ENCODE measurements around the gene ETS1. TPM values are rescaled to one million over a fixed set of nuclear protein-coding genes. Genes with fewer than 3 reads are reported as not detected.

The ETS1 gene
- total RNA-seq, 1 donor from 2014 or later: 0.54 TPM

- H3K36me3 Mint-ChIP-seq: no peaks in the 10 kb centered on the region
- H3K9me3 Mint-ChIP-seq: peaks cover 3% of the 10 kb centered on the region
- H3K4me1 Mint-ChIP-seq: peaks cover 19% of the 10 kb centered on the region
- Histone ChIP-seq H3K9ac (no peak overlapping the region), H3K27me3 (no peaks in the 10 kb centered on the region), H3K9me3 (ENCODE audit: low read depth) (no peaks in the 10 kb centered on the region), H2AFZ (replicated peaks) (no peak overlapping the region), H3K79me2 (ENCODE audit: low read depth) (no peaks in the 10 kb centered on the region), H3F3A (ENCODE audit: low read depth) (no peaks in the 10 kb centered on the region), H3K27ac (no peak overlapping the region), H3K4me3 (no peak overlapping the region), H4K20me1 (ENCODE audit: low read depth) (no peaks in the 10 kb centered on the region), H3K4me2 (no peak overlapping the region), H3K36me3 (no peaks in the 10 kb centered on the region), H3K4me1 (no peaks in the 10 kb centered on the region)
- no peak for DNase-seq (ENCODE audit: low spot score)
- TF ChIP-seq, protein P1, sequence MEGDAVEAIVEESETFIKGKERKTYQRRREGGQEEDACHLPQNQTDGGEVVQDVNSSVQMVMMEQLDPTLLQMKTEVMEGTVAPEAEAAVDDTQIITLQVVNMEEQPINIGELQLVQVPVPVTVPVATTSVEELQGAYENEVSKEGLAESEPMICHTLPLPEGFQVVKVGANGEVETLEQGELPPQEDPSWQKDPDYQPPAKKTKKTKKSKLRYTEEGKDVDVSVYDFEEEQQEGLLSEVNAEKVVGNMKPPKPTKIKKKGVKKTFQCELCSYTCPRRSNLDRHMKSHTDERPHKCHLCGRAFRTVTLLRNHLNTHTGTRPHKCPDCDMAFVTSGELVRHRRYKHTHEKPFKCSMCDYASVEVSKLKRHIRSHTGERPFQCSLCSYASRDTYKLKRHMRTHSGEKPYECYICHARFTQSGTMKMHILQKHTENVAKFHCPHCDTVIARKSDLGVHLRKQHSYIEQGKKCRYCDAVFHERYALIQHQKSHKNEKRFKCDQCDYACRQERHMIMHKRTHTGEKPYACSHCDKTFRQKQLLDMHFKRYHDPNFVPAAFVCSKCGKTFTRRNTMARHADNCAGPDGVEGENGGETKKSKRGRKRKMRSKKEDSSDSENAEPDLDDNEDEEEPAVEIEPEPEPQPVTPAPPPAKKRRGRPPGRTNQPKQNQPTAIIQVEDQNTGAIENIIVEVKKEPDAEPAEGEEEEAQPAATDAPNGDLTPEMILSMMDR (IDR thresholded peaks at IDR 0.05): no peak
- TF ChIP-seq EZH2 (IDR thresholded peaks at IDR 0.05) (no peak), EZH2phosphoT487 (IDR thresholded peaks at IDR 0.05) (no peak)
- H3K4me3 Mint-ChIP-seq: no peak overlapping the region
- no peak overlapping the region for H3K27ac Mint-ChIP-seq
- H3K27me3 Mint-ChIP-seq (ENCODE audit: insufficient read depth, low read depth): peaks cover 2% of the 10 kb centered on the region
Measured at GRCh38 chr11:128431931-128432330, 155.4 kb downstream of the ETS1 start.

GRCh38 chr11:128428935-128429334, 158.4 kb downstream of the ETS1 start:
- Histone ChIP-seq H4K20me1 (ENCODE audit: low read depth) (no peaks in the 10 kb centered on the region), H2AFZ (replicated peaks) (no peak overlapping the region), H3K4me3 (no peak overlapping the region), H3K27me3 (no peaks in the 10 kb centered on the region), H3K36me3 (no peaks in the 10 kb centered on the region), H3K4me1 (peaks cover 9% of the 10 kb centered on the region), H3K4me2 (no peak overlapping the region), H3K27ac (no peak overlapping the region), H3K9ac (no peak overlapping the region), H3F3A (ENCODE audit: low read depth) (no peaks in the 10 kb centered on the region), H3K9me3 (ENCODE audit: low read depth) (no peaks in the 10 kb centered on the region), H3K79me2 (ENCODE audit: low read depth) (no peaks in the 10 kb centered on the region)
- no peak for TF ChIP-seq EZH2 (IDR thresholded peaks at IDR 0.05)
- no peak for TF ChIP-seq EZH2phosphoT487 (IDR thresholded peaks at IDR 0.05)
- TF ChIP-seq, protein P1 (IDR thresholded peaks at IDR 0.05): no peak
- Mint-ChIP-seq H3K4me1 (peaks cover 27% of the 10 kb centered on the region), H3K9me3 (peaks cover 3% of the 10 kb centered on the region), H3K4me3 (no peak overlapping the region), H3K27ac (no peak overlapping the region), H3K27me3 (ENCODE audit: insufficient read depth, low read depth) (peaks cover 5% of the 10 kb centered on the region), H3K36me3 (no peaks in the 10 kb centered on the region)
- peak; percentile 18 for DNase-seq (ENCODE audit: low spot score)

DNA sequence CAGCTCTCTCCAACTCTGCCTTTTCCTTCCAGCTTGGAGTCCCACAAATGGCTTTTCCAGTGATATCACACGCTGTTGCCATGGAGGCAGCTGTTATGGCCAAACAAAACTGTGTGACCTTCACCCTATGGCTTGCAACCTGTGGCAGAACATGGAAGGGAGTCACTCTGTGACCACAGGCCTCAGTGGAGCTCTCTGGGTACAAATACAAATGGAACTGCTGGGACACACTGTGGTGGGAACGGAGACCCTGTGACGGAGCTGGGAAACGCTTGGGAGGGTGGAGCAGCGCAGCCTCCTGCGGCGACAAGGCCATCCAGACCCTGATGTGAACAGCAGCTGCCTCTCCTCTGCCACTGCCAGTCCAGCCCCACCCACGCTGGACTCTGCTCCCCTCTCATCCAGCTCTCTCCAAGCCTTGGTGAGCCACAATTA, 162.5 kb downstream of the ETS1 start:
- Histone ChIP-seq H3K27ac (no peak overlapping the region), H3K36me3 (no peaks in the 10 kb centered on the region), H2AFZ (replicated peaks) (no peak overlapping the region), H3K9me3 (ENCODE audit: low read depth) (no peaks in the 10 kb centered on the region), H3K27me3 (no peaks in the 10 kb centered on the region), H3K4me2 (no peak overlapping the region), H3F3A (ENCODE audit: low read depth) (no peaks in the 10 kb centered on the region), H3K4me1 (peaks cover 9% of the 10 kb centered on the region), H3K9ac (no peak overlapping the region), H3K79me2 (ENCODE audit: low read depth) (no peaks in the 10 kb centered on the region), H3K4me3 (no peak overlapping the region), H4K20me1 (ENCODE audit: low read depth) (no peaks in the 10 kb centered on the region)
- Mint-ChIP-seq H3K4me1 (peaks cover 49% of the 10 kb centered on the region), H3K27me3 (ENCODE audit: insufficient read depth, low read depth) (peaks cover 5% of the 10 kb centered on the region), H3K4me3 (no peak overlapping the region), H3K27ac (peak overlapping the region; percentile 72), H3K36me3 (no peaks in the 10 kb centered on the region), H3K9me3 (peaks cover 3% of the 10 kb centered on the region)
- no peak for DNase-seq (ENCODE audit: low spot score)
- TF ChIP-seq EZH2 (IDR thresholded peaks at IDR 0.05): no peak
- TF ChIP-seq, protein P1 (IDR thresholded peaks at IDR 0.05): no peak
- no peak for TF ChIP-seq EZH2phosphoT487 (IDR thresholded peaks at IDR 0.05)
